CD4-positive, alpha-beta T cell treated with Interferon gamma for 1 hour (primary cell): ENCODE measurements around the gene RALGAPA2.

Experiments
- DNase-seq: peaks from one replicate; pipeline ENCODE4 v3.0.0-alpha.2; 2020

The RALGAPA2 gene

DNA sequence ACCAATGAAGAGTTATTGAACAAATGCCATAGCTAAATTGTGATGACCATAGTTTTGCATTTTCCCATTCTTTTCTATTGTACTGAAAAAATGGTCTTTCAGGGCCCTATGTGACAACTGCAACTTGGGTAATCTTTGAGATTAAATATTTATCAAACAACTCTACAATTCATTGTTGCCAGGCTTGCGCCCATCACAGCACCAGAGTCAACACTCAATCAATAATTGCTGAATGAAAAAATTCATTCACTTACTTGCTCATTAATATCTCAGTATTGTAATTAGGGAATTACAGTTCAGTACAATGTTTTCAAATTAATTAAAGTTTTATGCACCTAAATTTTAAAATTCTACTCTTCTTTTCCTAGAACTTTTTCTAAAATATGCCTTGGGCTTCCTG lies 7.7 kb upstream of the RALGAPA2 start:
- DNase-seq, result no peak

GRCh38 chr20:20719411-20719810 lies 7.0 kb upstream of the RALGAPA2 start:
- no peak for DNase-seq

DNA sequence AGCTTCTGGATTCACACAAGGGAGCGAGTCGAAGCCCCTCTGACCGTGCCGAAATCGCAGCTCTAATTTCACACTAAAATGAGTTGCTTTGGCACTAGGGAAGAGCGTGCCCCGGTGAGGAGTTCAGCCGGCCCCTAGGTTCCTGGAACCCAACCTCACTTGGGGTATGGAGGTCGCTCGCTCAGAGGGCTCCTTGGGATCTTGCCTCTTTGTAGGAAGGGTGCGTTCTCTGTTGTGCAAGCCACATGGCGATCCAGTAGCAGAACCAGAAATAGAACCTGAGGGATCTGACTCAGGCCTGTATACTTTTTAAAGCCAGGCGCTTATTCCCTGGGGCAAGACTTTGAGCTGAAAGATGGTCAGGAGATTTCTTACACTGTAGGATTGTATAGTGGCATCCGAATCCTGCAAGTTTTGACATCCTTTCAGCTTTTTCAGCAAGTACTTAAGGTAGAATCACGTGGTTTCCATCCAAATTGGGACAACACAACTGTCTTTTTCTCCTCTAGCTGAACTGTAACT lies 861 bp upstream of the RALGAPA2 start:
- no peak for DNase-seq

GRCh38 chr20:20712004-20712473 lies 405 bp downstream of the RALGAPA2 start:
- DNase-seq, result no peak

DNA sequence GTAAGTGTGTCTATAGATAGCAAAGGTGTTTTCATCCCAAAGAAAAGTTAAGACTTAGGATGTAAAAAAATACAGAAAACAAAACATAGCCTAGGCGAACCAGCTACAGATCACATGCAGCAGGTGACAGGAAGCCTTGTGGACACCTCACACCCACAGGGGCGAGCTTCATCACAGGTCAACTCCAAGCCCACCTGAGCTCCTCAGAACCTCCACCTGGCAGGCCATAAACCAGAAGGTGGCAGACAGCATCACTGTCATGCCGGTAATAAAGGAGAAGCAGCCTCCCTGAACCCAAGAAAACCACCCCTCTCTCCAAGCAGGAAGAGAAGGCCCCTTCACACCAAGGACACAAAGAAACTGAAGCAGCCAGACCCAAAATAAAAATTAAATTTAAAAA lies 1.0 kb downstream of the RALGAPA2 start:
- no peak for DNase-seq

- peak; percentile 8 for DNase-seq
These were observed 1.8 kb downstream of the RALGAPA2 start for GRCh38 chr20:20710443-20711315.

DNA sequence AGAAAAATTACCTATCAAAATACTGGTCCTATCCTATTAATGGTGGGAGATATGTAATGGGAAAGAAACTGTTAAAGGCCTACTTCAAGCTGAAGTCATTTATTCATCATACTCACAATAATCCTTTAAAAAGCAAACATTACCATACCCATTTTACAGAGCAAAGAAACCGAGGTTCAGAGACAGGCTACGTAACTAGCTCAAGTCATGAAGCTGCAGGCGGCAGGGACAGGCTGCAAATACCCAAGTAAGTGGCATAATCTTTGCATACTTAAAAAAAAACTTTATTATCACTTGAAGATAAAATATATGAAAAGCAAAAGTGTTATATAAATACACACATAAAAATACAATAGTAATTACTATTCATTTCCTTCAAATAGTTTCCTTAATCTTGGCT lies 2.6 kb downstream of the RALGAPA2 start:
- no peak for DNase-seq

DNA sequence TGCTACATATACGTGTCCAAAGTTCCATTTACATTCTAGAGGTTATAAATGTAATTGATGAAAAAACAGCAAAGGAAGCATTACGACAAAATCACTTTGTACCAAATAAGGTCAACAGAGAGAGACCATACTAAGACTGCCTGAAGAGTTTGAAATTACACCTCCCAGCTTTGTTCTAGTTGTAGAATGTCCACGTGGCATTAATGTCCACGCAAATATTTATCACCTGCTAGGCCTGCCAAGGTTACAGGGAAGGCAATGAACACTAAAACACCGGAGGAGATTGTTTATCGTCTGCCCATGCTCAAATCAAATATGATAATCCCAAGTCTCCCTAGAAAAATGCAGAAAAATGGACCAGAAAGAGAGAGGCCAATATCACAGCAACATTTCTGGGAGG lies 6.2 kb downstream of the RALGAPA2 start:
- no peak for DNase-seq

DNA sequence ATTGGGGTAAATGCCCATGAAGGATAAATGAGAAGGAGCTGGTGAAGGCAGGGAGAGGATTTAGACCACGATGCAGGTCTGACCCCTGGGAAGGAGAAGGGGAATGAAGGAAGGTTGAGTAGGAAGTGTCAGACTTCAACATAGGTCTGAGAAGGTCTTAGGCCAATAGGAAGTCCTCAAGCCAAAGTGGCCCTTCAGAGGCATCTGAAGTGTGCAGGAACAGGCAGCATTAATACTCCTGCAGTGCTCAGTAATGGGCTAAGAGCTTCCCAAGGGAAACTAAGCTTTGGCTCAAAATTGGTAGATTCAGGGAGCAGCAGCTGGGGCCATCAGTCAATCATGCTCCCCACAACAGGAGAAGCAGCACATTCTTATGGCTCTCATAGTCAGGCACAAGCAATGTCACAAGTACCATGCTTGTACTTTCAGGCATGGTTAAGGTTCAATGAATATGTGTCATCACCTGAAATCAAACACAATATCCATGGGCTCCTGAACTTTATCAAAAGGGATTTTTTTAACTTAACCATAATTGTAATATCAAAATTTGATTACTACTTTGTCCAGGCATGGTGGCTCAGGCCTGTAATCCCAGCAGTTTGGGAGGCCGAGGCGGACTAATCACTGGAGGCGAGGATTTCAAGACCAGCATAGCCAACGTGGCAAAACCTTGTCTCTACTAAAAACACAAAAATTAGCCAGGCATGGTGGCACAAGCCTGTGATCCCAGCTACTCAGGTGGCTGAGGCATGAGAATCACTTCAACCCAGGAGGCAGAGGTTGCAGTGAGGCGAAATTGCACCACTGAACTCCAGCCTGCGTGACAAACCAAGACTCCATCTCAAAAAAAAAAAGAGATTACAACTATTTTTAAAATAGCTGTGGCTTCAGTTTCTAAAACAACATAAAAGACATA lies 9.9 kb downstream of the RALGAPA2 start:
- DNase-seq, result no peak

- no peak for DNase-seq
These were observed 12.5 kb downstream of the RALGAPA2 start for GRCh38 chr20:20699917-20700316.

DNA sequence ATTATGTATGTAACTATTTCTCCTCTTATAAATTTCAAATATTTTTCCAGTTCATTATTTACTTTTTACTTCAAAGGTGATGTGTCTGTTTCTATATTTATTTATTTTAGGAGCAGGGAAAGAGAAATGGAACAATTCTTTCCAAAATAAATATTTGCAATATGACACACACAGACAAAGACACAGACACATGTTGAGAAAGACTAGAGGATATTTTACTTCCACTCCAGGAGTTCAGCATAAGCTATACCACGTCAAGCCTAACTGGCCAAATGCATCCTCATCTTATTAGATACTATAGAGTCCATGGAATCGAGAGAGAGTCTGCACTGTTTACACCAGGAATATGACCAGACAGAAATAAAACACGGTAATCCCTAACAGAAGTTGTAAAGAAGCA lies 13.3 kb downstream of the RALGAPA2 start:
- DNase-seq, result no peak

DNA sequence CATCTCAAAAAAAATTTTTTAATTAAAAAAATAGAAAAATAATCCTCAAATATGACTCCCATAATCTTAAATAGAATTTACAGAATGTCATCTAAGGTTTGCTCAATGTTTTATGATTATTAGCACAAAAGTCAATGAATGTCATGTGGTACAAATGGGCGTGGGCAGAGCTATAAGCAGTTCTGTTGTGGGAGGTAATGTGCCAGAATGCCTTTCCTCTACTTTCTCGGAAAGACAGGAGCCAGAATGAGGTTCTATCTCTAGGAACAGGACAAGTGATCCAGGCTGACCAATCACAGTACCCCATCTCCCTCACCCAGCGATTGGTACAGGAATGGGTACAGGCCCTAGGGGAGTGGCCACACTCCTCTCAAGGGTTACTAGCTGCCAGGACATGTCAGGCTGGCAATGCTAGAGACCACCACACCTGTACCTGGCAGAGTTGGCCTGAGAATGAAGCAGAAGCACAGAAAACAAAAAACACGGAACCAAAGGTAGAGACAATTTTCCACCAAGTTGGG lies 15.1 kb downstream of the RALGAPA2 start:
- no peak for DNase-seq

- no peak for DNase-seq
These were observed 17.1 kb downstream of the RALGAPA2 start for GRCh38 chr20:20695250-20695816.

DNA sequence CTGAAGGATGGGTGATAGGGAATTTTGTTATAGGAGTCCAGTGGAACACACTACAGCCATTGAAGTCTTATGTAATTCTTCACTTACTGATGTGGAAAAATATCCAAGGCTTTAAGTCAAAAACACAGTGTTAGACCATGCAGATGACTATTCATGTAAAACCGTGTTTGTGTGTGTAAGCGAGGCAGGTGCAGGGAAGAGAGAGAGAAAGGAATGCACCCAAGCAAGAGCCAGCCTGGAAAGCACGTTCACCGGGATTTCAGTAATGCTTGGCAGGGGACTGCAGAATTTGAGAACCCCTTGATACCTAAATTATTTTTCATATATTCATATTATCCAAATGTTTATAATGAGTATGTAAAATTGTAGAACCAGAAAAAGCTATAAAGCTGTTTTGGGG lies 17.9 kb downstream of the RALGAPA2 start:
- DNase-seq, result no peak

GRCh38 chr20:20692587-20692986 lies 19.9 kb downstream of the RALGAPA2 start:
- DNase-seq, result no peak

DNA sequence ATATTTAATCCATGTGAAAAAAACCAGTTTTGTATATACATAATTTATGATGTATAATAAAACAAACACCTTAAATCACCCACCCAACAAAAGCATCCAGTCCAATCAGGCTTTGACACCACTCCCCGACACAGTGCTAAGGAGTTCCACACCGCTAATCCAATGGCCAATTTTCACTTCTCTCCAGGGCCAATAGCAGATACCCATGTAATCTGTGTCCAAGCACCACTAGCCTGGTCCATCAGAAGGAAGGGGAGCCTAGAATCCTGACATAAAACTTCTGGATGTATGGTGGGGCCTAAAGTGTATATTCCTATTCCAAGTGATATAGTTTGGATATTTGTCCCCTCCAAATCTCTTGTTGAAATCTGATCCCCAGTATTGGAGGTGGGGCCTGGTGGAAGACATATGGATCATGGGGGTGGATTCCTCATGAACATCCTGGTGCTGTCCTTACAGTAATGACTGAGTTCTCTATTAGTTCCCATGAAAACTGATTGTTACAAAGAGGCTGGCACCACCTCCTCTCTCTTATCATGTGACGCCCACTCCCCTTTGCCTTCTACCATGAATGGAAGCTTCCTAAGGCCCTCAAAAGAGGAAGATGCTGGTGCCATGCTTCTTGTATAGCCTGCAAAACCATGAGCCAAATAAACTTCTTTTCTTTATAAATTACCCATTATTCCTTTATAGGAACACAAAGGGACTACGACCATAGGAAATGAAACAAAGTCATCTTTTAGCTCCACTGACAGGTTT lies 20.8 kb downstream of the RALGAPA2 start:
- no peak for DNase-seq

GRCh38 chr20:20690676-20691476 lies 21.6 kb downstream of the RALGAPA2 start:
- DNase-seq, result no peak

DNA sequence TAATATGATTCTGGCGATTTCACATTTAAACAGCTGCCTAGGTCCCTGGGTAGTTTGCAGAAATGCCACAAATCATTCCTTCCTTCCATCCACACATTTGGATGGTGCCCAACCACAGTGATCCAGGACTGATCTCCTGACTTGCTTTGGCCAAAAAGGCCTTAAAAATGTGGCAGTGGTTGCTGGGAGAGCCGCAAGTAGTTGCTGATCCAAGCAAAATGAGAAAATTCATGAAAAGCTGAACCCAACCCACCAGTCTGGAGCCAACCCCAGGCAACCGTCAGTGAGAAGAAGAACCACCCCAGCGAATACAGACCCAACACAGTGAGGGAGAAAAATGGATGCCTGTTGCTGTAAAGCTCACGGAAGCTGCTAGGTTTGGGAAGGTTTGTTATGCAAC lies 25.1 kb downstream of the RALGAPA2 start:
- DNase-seq, result no peak

- no peak for DNase-seq
These were observed 26.8 kb downstream of the RALGAPA2 start for GRCh38 chr20:20685635-20686034.

DNA sequence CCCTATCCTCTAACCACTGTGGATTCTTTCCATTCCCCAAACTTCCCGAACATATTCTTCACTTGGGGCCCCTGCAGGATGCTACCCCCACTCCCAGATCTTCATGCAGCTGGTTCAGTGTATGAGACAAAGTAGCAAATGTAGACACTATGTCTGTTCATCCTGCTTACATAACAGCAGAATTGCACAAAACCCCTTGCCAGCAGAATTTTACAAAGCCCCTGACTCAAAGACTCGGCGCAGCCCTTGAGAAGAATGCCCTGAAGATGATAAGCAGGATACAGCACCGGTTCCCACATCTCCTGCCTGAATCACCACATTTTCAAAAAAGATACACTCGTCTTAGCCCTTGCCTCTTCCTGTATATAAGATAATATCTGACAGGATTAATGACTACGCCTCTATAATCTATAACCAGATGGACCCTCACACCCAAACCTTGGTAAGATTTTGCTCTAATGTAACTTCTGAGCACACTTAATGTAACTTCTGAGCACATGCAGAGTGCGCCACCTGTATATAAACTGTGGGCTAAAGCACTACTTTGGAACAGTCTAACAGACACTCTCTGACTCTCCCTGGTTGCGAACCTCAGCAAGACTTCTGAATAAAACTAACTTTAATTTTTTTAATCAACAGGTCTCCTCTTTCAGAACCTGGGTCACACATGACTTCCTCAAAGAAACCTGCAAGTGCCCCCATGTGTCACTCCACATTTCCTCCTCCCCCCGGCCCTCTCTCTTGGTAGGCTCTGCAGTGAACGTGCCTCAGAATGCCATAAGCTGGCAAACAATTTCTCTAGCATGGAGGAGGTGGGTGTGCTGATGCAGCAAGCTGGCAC lies 28.7 kb downstream of the RALGAPA2 start:
- no peak for DNase-seq
